Gastrocnemius medialis (tissue), 4 donors: ENCODE measurements around the gene ZNF641.

Experiments used
- POLR2A ChIP-seq, 2 donors: fragments of 450-650 bp; IDR thresholded peaks; one replicate each; pipeline ENCODE4 v1.6.1; 2017; ENCODE audit warnings: antibody characterized with exemption in 2 of 2, mild to moderate bottlenecking in 2 of 2, moderate library complexity in 2 of 2
- TF ChIP-seq, protein P1 (sequence below), 5 experiments: fragments of 450-650 bp in 3 of 5; fragments of 200-600 bp in 2 of 5; sonication (generic) in 2 of 5; IDR thresholded peaks in 4 of 5; conservative IDR thresholded peaks in 1 of 5; 1 replicate in 4 of 5; 2 replicates in 1 of 5; pipeline ENCODE4 v1.5.1; 2016 to 2019; ENCODE audit warnings: antibody characterized with exemption in 5 of 5, mild to moderate bottlenecking in 3 of 5, moderate library complexity in 3 of 5

DNA sequence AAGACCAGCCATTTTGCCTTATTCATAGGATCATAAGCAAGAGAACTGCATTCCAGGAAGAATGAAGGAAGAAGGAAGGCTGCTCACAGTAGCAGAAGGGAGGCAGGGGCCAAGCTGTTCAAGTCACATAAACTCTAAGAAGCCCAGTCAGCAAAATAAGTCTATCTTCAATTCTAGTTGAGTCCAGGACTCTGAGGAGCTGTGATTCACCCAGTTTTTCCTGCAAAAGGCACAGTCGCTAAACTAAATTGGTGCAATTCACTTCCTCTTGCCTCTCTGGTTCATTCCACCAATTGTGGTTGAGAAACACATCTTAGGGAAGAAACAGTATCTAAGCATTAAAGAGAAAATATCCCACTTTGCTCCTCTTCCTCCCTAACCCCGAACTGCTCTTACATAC is 9.8 kb downstream of the ZNF641 start:
- TF ChIP-seq, protein P1, sequence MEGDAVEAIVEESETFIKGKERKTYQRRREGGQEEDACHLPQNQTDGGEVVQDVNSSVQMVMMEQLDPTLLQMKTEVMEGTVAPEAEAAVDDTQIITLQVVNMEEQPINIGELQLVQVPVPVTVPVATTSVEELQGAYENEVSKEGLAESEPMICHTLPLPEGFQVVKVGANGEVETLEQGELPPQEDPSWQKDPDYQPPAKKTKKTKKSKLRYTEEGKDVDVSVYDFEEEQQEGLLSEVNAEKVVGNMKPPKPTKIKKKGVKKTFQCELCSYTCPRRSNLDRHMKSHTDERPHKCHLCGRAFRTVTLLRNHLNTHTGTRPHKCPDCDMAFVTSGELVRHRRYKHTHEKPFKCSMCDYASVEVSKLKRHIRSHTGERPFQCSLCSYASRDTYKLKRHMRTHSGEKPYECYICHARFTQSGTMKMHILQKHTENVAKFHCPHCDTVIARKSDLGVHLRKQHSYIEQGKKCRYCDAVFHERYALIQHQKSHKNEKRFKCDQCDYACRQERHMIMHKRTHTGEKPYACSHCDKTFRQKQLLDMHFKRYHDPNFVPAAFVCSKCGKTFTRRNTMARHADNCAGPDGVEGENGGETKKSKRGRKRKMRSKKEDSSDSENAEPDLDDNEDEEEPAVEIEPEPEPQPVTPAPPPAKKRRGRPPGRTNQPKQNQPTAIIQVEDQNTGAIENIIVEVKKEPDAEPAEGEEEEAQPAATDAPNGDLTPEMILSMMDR (IDR thresholded peaks at IDR 0.05 in 4 of 5, conservative IDR thresholded peaks at IDR 0.05 in 1 of 5), result no peak
- TF ChIP-seq POLR2A (IDR thresholded peaks at IDR 0.05), result no peak
